Omental fat pad (tissue), 4 donors: ENCODE results near the gene C3orf70. TPM values are rescaled to one million over a fixed set of nuclear protein-coding genes. Genes with fewer than 3 reads are reported as not detected.

Source experiments
- ATAC-seq: fragments of 150-250 bp; one replicate; pipeline ENCODE4 v1.9.1; 2016; ENCODE audit warnings: mild to moderate bottlenecking, moderate library complexity; ENCODE audit not compliant: low FRiP score
- DNase-seq: peaks from one replicate; pipeline ENCODE4 v3.0.0-alpha.2; 2019; ENCODE audit warnings: low spot score
- CTCF ChIP-seq, 3 donors: fragments of 450-650 bp; IDR thresholded peaks; one replicate each; pipeline ENCODE4 v1.5.1; 2016 to 2017; ENCODE audit warnings: antibody characterized with exemption in 3 of 3, mild to moderate bottlenecking in 3 of 3, moderate library complexity in 2 of 3
- total RNA-seq, 4 donors: library from RNA; depleted of rRNA; stranded (reverse); fragments of >200 nt; gene quantifications; one replicate each; pipeline ENCODE4 v1.1.0, GENCODE V29; 2016

Gene C3orf70
- total RNA-seq, 4 donors from 2014 or later, result 2.8 to 4.9 (median 3.5) TPM

- DNase-seq (no peak), ATAC-seq (no peak)
- no peak for TF ChIP-seq CTCF (IDR thresholded peaks at IDR 0.05)
These were observed 68.0 kb downstream of the C3orf70 start for GRCh38 chr3:185084901-185085300.

DNA sequence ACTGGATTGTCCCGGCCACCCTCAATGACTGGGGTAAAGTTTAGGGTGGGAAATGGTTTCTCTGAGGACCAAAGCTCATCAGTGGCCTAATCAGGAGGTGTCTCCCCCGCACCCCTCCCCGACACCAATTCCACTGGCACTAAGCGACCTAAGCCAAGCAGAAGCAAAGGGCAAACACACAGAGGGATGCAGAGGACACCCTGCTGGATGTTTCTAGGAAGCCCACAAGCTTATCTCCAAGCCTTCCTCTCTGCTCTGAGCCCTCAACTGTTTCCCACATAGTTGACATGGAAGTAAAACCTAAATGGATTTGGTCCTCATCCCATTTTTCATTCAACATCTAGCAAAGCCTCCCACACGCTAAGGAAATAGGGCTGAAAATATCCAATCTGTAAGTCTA lies 68.5 kb downstream of the C3orf70 start:
- ATAC-seq (no peak), DNase-seq (no peak)
- TF ChIP-seq CTCF (IDR thresholded peaks at IDR 0.05), result no peak

DNA sequence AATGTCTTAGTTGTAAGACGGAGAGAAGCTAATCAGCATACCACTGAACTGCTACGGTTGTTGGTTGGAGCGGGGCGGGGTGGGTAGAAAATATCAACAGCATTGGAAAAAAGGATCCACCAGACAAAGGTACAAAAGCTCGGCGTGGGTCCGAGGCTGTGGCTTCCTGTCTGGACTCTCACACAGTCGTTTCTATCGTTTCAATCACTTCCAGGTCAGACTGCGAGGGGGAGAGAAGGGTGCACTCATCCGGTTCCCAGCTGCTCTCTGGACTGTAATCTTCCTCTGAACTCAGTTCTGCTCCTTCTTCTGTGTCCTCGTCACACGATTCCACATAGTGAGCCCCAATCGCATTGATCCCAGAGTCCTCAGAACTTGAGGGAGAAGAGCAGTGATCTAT lies 70.0 kb downstream of the C3orf70 start:
- ATAC-seq, result no peak

DNA sequence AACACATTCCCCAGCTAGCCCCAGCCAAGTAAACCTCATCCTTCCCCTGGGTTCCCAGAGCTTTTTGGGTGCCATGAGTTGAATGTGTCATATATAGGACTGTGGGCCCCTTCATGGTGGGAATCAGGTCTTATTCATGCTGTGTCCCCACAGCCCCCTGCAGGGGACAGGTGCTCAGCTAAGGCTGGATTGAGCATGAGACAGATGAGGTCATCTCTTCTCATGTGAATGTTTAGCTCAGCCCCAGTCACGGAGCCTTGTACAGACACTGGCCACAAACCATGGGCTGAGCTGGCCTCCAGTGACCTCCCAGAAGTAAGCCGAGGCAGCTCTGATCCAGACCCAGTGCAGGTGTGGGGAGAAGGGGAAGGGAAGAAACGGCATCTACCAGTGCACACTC lies 70.7 kb downstream of the C3orf70 start:
- ATAC-seq (no peak), DNase-seq (no peak)
- no peak for TF ChIP-seq CTCF (IDR thresholded peaks at IDR 0.05)

More for the DNA sequence above, 70.0 kb downstream of the C3orf70 start:
- DNase-seq, result no peak
- no peak for TF ChIP-seq CTCF (IDR thresholded peaks at IDR 0.05)

DNA sequence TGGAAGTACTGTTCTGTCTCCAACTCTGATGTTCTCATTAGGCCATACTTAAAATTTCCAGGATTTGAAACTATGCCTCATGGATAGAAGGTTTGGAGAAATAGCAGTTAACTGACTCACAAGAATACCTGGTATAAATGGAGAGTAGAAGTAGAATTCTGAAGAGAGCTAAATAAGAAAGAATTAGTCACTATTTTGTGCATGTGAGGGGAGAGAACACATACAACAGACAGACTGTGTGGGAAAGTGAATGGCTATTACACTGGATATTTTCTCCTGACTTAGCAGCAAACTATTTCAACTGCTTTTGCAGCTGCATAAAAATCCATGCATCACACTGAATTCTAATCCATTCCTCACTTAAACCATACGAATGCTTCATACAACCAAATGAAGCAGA lies 71.3 kb downstream of the C3orf70 start:
- no peak for DNase-seq
- no peak for TF ChIP-seq CTCF (IDR thresholded peaks at IDR 0.05)
- ATAC-seq, result no peak

- no peak for ATAC-seq
- no peak for TF ChIP-seq CTCF (IDR thresholded peaks at IDR 0.05)
- no peak for DNase-seq
These were observed 73.2 kb downstream of the C3orf70 start for GRCh38 chr3:185079625-185080024.

DNA sequence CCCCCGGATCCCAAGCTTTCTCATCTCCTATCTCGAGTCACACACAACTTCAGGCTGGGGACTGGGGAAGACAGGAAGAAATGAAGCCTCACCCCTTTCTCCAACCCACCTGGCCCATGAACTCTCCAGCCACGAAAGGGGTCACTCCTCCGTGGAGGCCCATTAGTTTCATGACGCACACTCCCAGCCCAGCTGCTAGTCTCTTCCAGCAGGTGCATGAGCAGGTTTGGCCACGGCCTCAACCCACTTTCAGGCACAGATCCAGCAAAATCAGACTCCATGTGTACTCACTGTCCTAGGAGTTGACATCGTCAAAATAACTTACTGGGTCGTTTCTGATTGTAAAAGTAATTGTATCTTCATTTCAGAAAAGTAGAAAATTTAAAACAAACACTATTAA lies 76.6 kb downstream of the C3orf70 start:
- no peak for TF ChIP-seq CTCF (IDR thresholded peaks at IDR 0.05)
- DNase-seq, result no peak
- no peak for ATAC-seq
